Right lobe of liver (tissue), 6 donors: ENCODE measurements around the gene TMEM187. TPM values are rescaled to one million over a fixed set of nuclear protein-coding genes. Genes with fewer than 3 reads are reported as not detected.

ENCODE experiments used
- ATAC-seq, 4 donors: fragments of 200-7000 bp; cut with Tn5 transposase; one replicate each; pipeline ENCODE4 v1.9.1; 2020; ENCODE audit warnings: mild to moderate bottlenecking in 4 of 4, moderate library complexity in 4 of 4
- DNase-seq, 3 donors: peaks; one replicate each; pipeline ENCODE4 v3.0.0-alpha.2; 2020
- H3K27ac ChIP-seq, 3 donors: fragments of 200-600 bp; one replicate each; pipeline ENCODE4 v1.8.0; 2022
- H3K27me3 ChIP-seq, 2 donors: fragments of 200-600 bp; one replicate each; pipeline ENCODE4 v1.8.0; 2022
- H3K36me3 ChIP-seq, 4 donors: fragments of 200-600 bp; sonication (generic) in 1 of 4; one replicate each; pipeline versions ENCODE4 v1.5.1 to v1.8.0; 2017 to 2022; ENCODE audit warnings: control low read depth in 1 of 4
- H3K4me1 ChIP-seq, 4 donors: fragments of 200-600 bp; sonication (generic) in 1 of 4; one replicate each; pipeline versions ENCODE4 v1.5.1 to v1.8.0; 2017 to 2022; ENCODE audit warnings: control low read depth in 1 of 4
- H3K4me3 ChIP-seq, 3 donors: fragments of 200-600 bp; one replicate each; pipeline ENCODE4 v1.8.0; 2022
- H3K9me3 ChIP-seq, 4 donors: fragments of 200-600 bp; sonication (generic) in 1 of 4; one replicate each; pipeline versions ENCODE4 v1.5.1 to v1.8.0; 2017 to 2022; ENCODE audit warnings: control low read depth in 1 of 4
- POLR2A ChIP-seq: fragments of 450-650 bp; IDR thresholded peaks from one replicate; pipeline ENCODE4 v1.6.1; 2017; ENCODE audit warnings: antibody characterized with exemption, mild to moderate bottlenecking
- WGBS: methylation state at CpG from one replicate; pipeline ENCODE4 v1.1.6; 2018; ENCODE audit warnings: low coverage, low lambda C conversion rate; ENCODE audit not compliant: insufficient coverage; ENCODE audit errors: missing lambda C conversion rate; 5-methylcytosine and 5-hydroxymethylcytosine counted together
- intact Hi-C, 2 donors: fragments of 100-400 bp; cut with DNase I; formaldehyde crosslinking; loops; one replicate each; pipeline versions ENCODE4 v1.11.2 to v1.14.1; 2022
- total RNA-seq, 6 experiments: library from RNA; depleted of rRNA in 2 of 6; stranded (reverse); fragments of >200 nt in 2 of 6; fragmentation: NEBNext Ultra II Directional in 3 of 6; extraction: Animal tissue kit (Norgen Biotek cat#: 25700) in 3 of 6; gene quantifications; one replicate each; pipeline versions ENCODE4 v1.1.0 to v1.2.4, GENCODE V29; 2016 to 2023
- TF ChIP-seq, protein P1 (sequence below), 4 donors: fragments of 200-600 bp in 3 of 4; fragments of 450-650 bp in 1 of 4; IDR thresholded peaks; one replicate each; pipeline versions ENCODE4 v1.5.1 to v1.8.0; 2016 to 2022; ENCODE audit warnings: antibody characterized with exemption in 4 of 4, mild to moderate bottlenecking in 2 of 4
- donor health status: DM: no; HTN: yes; CAD: no.
- donor health status: DM: no; HTN: no; CAD: no.
- donor health status: DM: no; HTN: no; CAD: no.
- donor health status: DM: no; HTN: yes; CAD: no.
- donor health status: DM: no; HTN: yes; CAD: no.

The TMEM187 gene
- total RNA-seq, 6 experiments from 2014 or later = 3.8 to 10.3 (median 5.9) TPM

- H3K4me3 ChIP-seq = no peak overlapping the region
- peaks cover 0 to 4% (median 0%) of the 10 kb centered on the region in 4 donors for H3K4me1 ChIP-seq
- peak overlapping the region in 2 of 3 donors; percentile 20 to 55 for H3K27ac ChIP-seq
- 49% methylated on average over 9 of the region's 18 CpGs for WGBS
- no peaks in the 10 kb centered on the region for H3K27me3 ChIP-seq
- DNase-seq (peak in 1 of 3 donors; percentile 60), ATAC-seq (peak; percentile 58 to 83 (median 76))
- TF ChIP-seq, protein P1, sequence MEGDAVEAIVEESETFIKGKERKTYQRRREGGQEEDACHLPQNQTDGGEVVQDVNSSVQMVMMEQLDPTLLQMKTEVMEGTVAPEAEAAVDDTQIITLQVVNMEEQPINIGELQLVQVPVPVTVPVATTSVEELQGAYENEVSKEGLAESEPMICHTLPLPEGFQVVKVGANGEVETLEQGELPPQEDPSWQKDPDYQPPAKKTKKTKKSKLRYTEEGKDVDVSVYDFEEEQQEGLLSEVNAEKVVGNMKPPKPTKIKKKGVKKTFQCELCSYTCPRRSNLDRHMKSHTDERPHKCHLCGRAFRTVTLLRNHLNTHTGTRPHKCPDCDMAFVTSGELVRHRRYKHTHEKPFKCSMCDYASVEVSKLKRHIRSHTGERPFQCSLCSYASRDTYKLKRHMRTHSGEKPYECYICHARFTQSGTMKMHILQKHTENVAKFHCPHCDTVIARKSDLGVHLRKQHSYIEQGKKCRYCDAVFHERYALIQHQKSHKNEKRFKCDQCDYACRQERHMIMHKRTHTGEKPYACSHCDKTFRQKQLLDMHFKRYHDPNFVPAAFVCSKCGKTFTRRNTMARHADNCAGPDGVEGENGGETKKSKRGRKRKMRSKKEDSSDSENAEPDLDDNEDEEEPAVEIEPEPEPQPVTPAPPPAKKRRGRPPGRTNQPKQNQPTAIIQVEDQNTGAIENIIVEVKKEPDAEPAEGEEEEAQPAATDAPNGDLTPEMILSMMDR (IDR thresholded peaks at IDR 0.05) = no peak
- TF ChIP-seq POLR2A = no peak
- H3K36me3 ChIP-seq = no peaks in the 10 kb centered on the region
- intact Hi-C loops = no loop called here
- no peaks in the 10 kb centered on the region for H3K9me3 ChIP-seq
These were observed 38.0 kb downstream of the TMEM187 start for GRCh38 chrX:154010330-154011087.

GRCh38 chrX:154011376-154012335 lies 39.1 kb downstream of the TMEM187 start:
- H3K4me1 ChIP-seq = peaks cover 0 to 4% (median 0%) of the 10 kb centered on the region in 4 donors
- no peaks in the 10 kb centered on the region for H3K9me3 ChIP-seq
- H3K27ac ChIP-seq = no peak overlapping the region
- no peak for DNase-seq
- WGBS = 64% methylated on average over 8 of the region's 18 CpGs
- TF ChIP-seq, protein P1 (IDR thresholded peaks at IDR 0.05) = no peak
- TF ChIP-seq POLR2A = no peak
- ATAC-seq = no peak
- H3K4me3 ChIP-seq = no peak overlapping the region
- H3K27me3 ChIP-seq = no peaks in the 10 kb centered on the region
- H3K36me3 ChIP-seq = peaks cover 0 to 3% (median 0%) of the 10 kb centered on the region in 4 donors
- intact Hi-C loops = no loop called here

DNA sequence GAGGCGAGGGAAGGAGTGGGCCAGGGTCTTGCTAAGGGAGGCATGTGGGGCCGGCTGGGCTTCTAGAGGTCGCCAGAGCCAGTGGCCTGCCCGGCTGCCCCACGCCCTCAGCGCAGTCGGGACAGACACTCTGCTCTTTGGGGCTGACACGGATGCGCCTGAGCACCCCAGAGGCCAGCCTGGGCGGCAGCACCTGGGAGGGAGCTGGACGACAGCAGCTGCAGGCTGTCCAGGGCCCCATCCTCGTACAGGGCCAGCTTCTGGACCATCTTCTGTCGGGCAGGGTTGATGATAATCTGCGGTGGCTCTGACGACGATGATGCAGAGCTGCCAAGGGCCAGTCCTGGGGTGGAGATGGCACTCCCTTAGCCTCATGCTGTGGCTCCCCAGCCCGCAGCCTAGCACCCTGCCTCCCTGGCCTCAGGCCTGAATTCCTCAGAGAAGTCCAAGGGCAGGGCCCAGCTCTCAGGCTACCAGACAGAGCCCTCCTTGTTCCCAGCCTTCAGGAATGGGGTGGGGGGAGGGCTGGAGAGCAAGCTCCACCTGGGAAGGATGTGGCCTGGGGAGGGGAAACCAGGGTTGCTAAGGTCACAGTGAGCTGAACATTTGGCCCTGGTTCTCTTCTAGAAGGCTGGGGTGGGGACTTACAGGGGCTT lies 39.9 kb downstream of the TMEM187 start:
- no peaks in the 10 kb centered on the region for H3K9me3 ChIP-seq
- no peak for TF ChIP-seq POLR2A
- TF ChIP-seq, protein P1 (IDR thresholded peaks at IDR 0.05) = no peak
- ATAC-seq (no peak), DNase-seq (no peak)
- H3K4me3 ChIP-seq = no peak overlapping the region
- no CpG with 5 or more reads among the region's 17 CpGs for WGBS
- H3K4me1 ChIP-seq = peaks cover 0 to 4% (median 0%) of the 10 kb centered on the region in 4 donors
- intact Hi-C loops = no loop called here
- H3K27me3 ChIP-seq = no peaks in the 10 kb centered on the region
- peaks cover 0 to 5% (median 0%) of the 10 kb centered on the region in 4 donors for H3K36me3 ChIP-seq
- no peak overlapping the region for H3K27ac ChIP-seq

- Histone ChIP-seq H3K9me3 (no peaks in the 10 kb centered on the region), H3K27me3 (no peaks in the 10 kb centered on the region), H3K4me1 (peaks cover 0 to 4% (median 0%) of the 10 kb centered on the region in 4 donors), H3K36me3 (peaks cover 0 to 5% (median 0%) of the 10 kb centered on the region in 4 donors), H3K27ac (no peak overlapping the region), H3K4me3 (no peak overlapping the region)
- WGBS = no CpG with 5 or more reads among the region's 17 CpGs
- no peak for ATAC-seq
- intact Hi-C loops = no loop called here
- DNase-seq = no peak
- no peak for TF ChIP-seq POLR2A
- TF ChIP-seq, protein P1 (IDR thresholded peaks at IDR 0.05) = no peak
These were observed 40.5 kb downstream of the TMEM187 start for GRCh38 chrX:154013001-154013421.
